GM23338 (cell line): Measurements from ENCODE around the gene LRRC8B.

Experiments used
- TF ChIP-seq, protein P1 (sequence below): IDR thresholded peaks from 2 replicates; pipeline ENCODE4 v1.6.1; 2016; ENCODE audit warnings: antibody characterized with exemption
- TF ChIP-seq, protein P2 (sequence below): IDR thresholded peaks from one replicate; pipeline ENCODE4 v1.6.1; 2018; ENCODE audit warnings: antibody characterized with exemption; ENCODE audit not compliant: unreplicated experiment
- TF ChIP-seq, protein P3 (sequence below): fragments of 250-450 bp; sonication (Bioruptor Pico); IDR thresholded peaks from 2 replicates; pipeline ENCODE4 v1.5.0; 2020; ENCODE audit warnings: mild to moderate bottlenecking, moderate library complexity

DNA sequence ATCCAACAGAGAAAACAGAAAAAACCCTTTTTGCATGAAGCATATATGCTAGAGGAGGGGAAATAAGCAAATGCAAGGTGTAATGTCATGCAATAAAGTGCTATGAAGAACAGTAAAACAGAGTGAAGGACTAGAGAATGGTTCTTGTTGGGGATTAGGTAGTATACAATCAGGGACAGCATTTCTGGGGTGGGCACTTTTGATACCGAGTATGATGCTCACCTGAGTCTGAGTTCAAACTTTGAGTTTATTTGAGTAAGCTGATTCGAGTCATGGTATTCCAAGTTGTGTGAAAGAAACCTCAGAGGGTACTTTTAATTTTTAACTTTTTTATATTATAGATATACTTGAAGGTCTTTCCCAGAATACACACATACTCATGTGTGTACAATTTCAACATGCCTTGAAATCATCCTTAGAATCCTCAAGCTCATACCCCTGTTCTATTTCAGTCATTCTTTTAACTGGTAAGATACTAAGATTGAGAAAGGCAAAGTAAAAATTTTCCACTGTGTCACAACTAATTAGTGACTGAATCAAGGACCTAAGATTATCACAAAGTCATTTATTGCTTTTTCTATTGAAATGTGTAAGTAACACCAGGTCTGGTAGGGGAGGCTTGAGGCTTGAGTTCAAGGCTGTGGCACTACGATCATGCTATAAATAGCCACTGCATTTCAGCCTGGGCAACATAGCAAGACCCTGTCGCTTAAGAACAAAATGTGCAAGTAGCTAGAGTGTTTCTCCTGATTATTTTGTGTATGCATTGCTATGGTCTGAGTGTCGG lies 12.1 kb downstream of the LRRC8B start:
- TF ChIP-seq, protein P1, sequence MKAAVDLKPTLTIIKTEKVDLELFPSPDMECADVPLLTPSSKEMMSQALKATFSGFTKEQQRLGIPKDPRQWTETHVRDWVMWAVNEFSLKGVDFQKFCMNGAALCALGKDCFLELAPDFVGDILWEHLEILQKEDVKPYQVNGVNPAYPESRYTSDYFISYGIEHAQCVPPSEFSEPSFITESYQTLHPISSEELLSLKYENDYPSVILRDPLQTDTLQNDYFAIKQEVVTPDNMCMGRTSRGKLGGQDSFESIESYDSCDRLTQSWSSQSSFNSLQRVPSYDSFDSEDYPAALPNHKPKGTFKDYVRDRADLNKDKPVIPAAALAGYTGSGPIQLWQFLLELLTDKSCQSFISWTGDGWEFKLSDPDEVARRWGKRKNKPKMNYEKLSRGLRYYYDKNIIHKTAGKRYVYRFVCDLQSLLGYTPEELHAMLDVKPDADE, result no peak
- TF ChIP-seq, protein P2, sequence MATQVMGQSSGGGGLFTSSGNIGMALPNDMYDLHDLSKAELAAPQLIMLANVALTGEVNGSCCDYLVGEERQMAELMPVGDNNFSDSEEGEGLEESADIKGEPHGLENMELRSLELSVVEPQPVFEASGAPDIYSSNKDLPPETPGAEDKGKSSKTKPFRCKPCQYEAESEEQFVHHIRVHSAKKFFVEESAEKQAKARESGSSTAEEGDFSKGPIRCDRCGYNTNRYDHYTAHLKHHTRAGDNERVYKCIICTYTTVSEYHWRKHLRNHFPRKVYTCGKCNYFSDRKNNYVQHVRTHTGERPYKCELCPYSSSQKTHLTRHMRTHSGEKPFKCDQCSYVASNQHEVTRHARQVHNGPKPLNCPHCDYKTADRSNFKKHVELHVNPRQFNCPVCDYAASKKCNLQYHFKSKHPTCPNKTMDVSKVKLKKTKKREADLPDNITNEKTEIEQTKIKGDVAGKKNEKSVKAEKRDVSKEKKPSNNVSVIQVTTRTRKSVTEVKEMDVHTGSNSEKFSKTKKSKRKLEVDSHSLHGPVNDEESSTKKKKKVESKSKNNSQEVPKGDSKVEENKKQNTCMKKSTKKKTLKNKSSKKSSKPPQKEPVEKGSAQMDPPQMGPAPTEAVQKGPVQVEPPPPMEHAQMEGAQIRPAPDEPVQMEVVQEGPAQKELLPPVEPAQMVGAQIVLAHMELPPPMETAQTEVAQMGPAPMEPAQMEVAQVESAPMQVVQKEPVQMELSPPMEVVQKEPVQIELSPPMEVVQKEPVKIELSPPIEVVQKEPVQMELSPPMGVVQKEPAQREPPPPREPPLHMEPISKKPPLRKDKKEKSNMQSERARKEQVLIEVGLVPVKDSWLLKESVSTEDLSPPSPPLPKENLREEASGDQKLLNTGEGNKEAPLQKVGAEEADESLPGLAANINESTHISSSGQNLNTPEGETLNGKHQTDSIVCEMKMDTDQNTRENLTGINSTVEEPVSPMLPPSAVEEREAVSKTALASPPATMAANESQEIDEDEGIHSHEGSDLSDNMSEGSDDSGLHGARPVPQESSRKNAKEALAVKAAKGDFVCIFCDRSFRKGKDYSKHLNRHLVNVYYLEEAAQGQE, result no peak
- TF ChIP-seq, protein P3, sequence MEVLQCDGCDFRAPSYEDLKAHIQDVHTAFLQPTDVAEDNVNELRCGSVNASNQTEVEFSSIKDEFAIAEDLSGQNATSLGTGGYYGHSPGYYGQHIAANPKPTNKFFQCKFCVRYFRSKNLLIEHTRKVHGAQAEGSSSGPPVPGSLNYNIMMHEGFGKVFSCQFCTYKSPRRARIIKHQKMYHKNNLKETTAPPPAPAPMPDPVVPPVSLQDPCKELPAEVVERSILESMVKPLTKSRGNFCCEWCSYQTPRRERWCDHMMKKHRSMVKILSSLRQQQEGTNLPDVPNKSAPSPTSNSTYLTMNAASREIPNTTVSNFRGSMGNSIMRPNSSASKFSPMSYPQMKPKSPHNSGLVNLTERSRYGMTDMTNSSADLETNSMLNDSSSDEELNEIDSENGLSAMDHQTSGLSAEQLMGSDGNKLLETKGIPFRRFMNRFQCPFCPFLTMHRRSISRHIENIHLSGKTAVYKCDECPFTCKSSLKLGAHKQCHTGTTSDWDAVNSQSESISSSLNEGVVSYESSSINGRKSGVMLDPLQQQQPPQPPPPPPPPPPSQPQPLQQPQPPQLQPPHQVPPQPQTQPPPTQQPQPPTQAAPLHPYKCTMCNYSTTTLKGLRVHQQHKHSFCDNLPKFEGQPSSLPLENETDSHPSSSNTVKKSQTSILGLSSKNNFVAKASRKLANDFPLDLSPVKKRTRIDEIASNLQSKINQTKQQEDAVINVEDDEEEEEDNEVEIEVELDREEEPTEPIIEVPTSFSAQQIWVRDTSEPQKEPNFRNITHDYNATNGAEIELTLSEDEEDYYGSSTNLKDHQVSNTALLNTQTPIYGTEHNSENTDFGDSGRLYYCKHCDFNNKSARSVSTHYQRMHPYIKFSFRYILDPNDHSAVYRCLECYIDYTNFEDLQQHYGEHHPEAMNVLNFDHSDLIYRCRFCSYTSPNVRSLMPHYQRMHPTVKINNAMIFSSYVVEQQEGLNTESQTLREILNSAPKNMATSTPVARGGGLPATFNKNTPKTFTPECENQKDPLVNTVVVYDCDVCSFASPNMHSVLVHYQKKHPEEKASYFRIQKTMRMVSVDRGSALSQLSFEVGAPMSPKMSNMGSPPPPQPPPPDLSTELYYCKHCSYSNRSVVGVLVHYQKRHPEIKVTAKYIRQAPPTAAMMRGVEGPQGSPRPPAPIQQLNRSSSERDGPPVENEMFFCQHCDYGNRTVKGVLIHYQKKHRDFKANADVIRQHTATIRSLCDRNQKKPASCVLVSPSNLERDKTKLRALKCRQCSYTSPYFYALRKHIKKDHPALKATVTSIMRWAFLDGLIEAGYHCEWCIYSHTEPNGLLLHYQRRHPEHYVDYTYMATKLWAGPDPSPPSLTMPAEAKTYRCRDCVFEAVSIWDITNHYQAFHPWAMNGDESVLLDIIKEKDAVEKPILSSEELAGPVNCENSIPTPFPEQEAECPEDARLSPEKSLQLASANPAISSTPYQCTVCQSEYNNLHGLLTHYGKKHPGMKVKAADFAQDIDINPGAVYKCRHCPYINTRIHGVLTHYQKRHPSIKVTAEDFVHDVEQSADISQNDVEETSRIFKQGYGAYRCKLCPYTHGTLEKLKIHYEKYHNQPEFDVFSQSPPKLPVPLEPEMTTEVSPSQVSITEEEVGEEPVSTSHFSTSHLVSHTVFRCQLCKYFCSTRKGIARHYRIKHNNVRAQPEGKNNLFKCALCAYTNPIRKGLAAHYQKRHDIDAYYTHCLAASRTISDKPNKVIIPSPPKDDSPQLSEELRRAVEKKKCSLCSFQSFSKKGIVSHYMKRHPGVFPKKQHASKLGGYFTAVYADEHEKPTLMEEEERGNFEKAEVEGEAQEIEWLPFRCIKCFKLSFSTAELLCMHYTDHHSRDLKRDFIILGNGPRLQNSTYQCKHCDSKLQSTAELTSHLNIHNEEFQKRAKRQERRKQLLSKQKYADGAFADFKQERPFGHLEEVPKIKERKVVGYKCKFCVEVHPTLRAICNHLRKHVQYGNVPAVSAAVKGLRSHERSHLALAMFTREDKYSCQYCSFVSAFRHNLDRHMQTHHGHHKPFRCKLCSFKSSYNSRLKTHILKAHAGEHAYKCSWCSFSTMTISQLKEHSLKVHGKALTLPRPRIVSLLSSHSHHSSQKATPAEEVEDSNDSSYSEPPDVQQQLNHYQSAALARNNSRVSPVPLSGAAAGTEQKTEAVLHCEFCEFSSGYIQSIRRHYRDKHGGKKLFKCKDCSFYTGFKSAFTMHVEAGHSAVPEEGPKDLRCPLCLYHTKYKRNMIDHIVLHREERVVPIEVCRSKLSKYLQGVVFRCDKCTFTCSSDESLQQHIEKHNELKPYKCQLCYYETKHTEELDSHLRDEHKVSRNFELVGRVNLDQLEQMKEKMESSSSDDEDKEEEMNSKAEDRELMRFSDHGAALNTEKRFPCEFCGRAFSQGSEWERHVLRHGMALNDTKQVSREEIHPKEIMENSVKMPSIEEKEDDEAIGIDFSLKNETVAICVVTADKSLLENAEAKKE (CRISPR knock-in tag), result no peak
